Activated CD4-positive, alpha-beta T cell treated with anti-CD3 and anti-CD28 coated beads, Interleukin-2, amount 10 ng/mL, durations not matched to agents 7 days and 5 days (primary cell): ENCODE measurements around the gene WDR37. TPM values are rescaled to one million over a fixed set of nuclear protein-coding genes. Genes with fewer than 3 reads are reported as not detected.

Source experiments
- CTCF ChIA-PET: fragments of 350-600 bp; sonication (Branson Sonifier 250); formaldehyde crosslinking; loops from one replicate; lab custom pipeline; 2021; ENCODE audit warnings: antibody characterized with exemption; lab: Charles Lee
- POLR2A ChIA-PET: fragments of 350-600 bp; sonication (Branson Sonifier 250); formaldehyde crosslinking; loops from one replicate; lab custom pipeline; 2021; ENCODE audit warnings: antibody characterized with exemption; lab: Charles Lee
- DNase-seq: peaks from one replicate; pipeline ENCODE4 v3.0.0-alpha.2; 2020
- H3K27ac Mint-ChIP-seq: one replicate; pipeline ENCODE4 v1.8.0; 2021; ENCODE audit warnings: mild to moderate bottlenecking, moderate library complexity, mixed read lengths
- H3K27me3 Mint-ChIP-seq: one replicate; pipeline ENCODE4 v1.8.0; 2021; ENCODE audit warnings: mixed read lengths
- H3K36me3 Mint-ChIP-seq: one replicate; pipeline ENCODE4 v1.8.0; 2021; ENCODE audit warnings: low read depth, mixed read lengths
- H3K4me1 Mint-ChIP-seq: one replicate; pipeline ENCODE4 v1.8.0; 2021; ENCODE audit warnings: mixed read lengths
- H3K4me3 Mint-ChIP-seq: one replicate; pipeline ENCODE4 v1.8.0; 2021; ENCODE audit warnings: mild to moderate bottlenecking, moderate library complexity, mixed read lengths
- H3K9me3 Mint-ChIP-seq: one replicate; pipeline ENCODE4 v1.8.0; 2021; ENCODE audit warnings: mixed read lengths
- total RNA-seq, 2 experiments: library from RNA; stranded (reverse); gene quantifications; one replicate each; pipeline ENCODE4 v1.2.3, GENCODE V29; 2021

WDR37 gene
- total RNA-seq, 2 experiments from 2014 or later: 31.9 to 35.0 TPM

DNA sequence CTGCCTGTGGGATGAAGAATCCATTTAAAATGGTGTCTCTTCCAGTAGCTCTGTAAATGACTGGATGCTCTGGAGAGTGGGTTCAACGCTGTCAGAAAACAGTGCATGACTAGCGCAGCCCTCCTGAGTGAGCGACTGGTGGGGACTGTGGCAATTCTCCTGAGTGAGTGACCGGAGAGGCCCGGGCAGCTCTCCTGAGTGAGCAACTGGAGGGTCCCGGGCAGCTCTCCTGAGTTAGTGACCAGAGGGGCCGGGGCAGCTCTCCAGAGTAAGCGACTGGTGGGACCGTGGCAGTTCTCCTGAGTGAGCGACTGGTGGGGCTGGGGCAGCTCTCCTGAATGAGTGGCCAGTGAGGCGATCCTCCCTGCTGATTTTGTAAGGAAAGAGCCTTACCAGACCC, 85.5 kb downstream of the WDR37 start:
- Mint-ChIP-seq H3K27ac (no peak overlapping the region), H3K36me3 (no peaks in the 10 kb centered on the region), H3K9me3 (peaks cover 19% of the 10 kb centered on the region), H3K27me3 (peaks cover 49% of the 10 kb centered on the region), H3K4me1 (no peaks in the 10 kb centered on the region), H3K4me3 (no peak overlapping the region)
- ChIA-PET CTCF (no interaction called here), POLR2A (interaction anchor here (0.7 kb wide), 1 partner anchor 32 kb away, joined by 3 read pairs; no protein-coding TSS in a partner anchor)
- no peak for DNase-seq

DNA sequence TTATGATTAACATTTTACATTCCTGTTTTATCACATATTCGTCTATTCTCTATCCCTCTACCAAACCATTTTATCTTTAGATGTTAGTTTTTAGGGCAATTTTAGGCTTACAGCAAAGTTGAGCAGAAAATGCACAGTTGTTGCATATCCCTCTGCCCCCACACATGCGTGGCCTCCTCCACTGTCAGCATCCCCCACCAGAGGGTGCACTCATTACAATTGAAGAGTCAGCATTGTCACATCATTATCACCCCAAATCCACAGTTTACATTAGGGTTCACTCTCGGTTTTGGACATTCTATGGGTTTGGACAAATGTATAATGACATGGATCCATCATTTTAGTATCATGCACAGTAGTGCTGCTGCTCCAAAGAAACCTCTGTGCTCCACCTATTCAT, 86.4 kb downstream of the WDR37 start:
- POLR2A ChIA-PET: interaction anchor here (0.7 kb wide), 1 partner anchor 32 kb away, joined by 3 read pairs; no protein-coding TSS in a partner anchor
- CTCF ChIA-PET: interaction anchor here (0.7 kb wide), 1 partner anchor 118 kb away, joined by 4 read pairs; no protein-coding TSS in a partner anchor
- peaks cover 24% of the 10 kb centered on the region for H3K9me3 Mint-ChIP-seq
- no peak overlapping the region for H3K27ac Mint-ChIP-seq
- no peak overlapping the region for H3K4me3 Mint-ChIP-seq
- peaks cover 54% of the 10 kb centered on the region for H3K27me3 Mint-ChIP-seq
- H3K4me1 Mint-ChIP-seq: no peaks in the 10 kb centered on the region
- peak; percentile 39 for DNase-seq
- peaks cover 2% of the 10 kb centered on the region for H3K36me3 Mint-ChIP-seq

DNA sequence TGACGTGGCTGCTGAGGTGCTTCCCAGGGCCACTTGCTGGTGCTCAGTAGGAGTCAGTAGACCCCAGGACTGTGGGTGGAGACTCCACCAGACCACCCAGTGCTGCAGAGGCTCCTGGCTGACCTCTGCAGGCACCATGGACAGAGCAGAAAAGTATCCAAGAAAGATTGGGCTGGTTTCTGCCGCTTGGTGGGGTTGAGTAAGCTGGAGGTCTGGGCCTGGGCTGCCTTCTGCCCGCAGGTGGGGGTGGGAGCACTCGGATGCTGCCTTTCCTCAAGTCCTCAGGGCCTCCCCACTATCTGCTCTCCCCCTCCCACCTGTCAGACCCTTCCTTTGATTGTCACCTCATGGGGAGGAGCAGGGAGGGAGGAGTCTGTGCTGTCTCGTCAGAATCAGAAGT, 91.6 kb downstream of the WDR37 start:
- CTCF ChIA-PET: no interaction called here
- Mint-ChIP-seq H3K9me3 (peaks cover 9% of the 10 kb centered on the region), H3K27me3 (peaks cover 21% of the 10 kb centered on the region), H3K27ac (no peak overlapping the region), H3K4me1 (peaks cover 7% of the 10 kb centered on the region), H3K4me3 (no peak overlapping the region), H3K36me3 (peaks cover 2% of the 10 kb centered on the region)
- POLR2A ChIA-PET: no interaction called here
- DNase-seq: no peak

DNA sequence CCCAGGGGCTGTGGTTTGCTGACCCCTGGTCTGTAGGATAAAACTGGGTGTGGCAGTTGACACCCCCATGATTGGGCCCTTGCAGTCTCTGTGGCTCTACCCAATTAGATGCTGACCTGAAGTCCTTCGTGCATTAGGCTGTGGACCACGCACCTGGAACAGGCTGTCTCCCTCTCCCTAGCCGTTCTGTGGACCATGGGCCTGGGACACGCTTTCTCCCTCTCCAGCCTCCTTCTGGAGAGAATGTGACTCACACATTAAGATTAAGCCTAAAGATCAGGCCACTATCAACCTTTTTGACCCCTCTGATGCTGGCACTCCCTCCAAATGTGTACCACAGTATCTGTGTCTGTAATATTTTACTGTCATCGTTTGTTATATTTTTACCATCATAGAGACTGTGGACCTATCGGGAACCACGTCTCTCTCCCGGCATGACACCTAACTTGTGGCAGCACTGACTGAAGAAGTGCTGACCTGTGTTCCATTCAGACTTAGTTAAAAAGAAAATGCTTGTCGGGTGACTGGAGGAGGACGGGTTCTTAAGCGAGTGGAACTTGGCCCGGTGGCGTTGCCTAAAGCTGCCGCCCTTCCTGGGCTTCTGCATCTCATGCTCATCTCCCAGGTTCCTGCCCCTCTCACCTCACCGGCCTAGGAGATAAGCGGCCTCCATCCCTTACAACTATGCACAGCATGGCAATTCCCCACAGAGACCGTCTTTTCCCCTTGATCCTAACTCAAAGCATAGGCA, 92.8 kb downstream of the WDR37 start:
- Mint-ChIP-seq H3K9me3 (peaks cover 9% of the 10 kb centered on the region), H3K36me3 (peaks cover 2% of the 10 kb centered on the region), H3K27me3 (peaks cover 12% of the 10 kb centered on the region), H3K4me1 (peaks cover 9% of the 10 kb centered on the region), H3K27ac (no peak overlapping the region), H3K4me3 (no peak overlapping the region)
- CTCF ChIA-PET: no interaction called here
- no peak for DNase-seq
- POLR2A ChIA-PET: no interaction called here

DNA sequence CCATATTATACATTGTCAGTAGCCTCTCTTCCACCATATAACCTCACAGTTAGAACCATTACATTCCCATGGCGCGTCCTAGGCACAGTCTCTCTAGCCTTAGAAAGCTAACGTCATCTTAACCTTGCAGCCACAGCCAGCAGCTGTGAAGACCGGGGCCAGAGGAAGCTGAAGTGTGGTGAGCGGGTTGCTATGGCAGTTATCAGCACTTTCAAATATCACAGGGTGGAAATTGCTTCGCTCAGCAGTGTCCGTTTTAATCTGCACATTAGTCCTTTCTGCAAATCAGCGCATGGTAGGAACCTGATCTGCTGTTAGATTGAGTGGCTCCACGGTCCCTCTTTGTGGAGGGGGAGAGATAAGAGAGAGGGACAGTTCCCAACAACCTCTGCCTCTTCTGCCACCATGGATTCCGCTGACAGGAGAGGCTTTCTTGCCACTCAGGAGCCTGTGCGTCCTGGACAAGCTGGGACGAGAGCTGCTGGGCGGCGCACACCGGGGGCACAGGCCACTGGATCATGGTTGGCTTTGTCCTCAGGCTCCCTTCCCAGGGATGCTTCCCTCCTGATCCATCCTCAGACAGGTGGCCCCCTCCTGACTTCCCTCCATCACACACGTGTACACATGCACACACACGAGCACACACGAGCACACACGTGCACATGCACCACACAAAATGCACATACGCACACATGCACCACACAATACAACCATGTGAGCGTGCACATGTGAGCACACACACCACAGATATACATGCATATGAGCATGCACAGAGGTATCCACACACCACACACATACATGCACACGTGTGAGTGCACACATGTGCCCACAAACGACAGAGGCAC, 93.8 kb downstream of the WDR37 start:
- DNase-seq: peak; percentile 35
- Mint-ChIP-seq H3K36me3 (peaks cover 2% of the 10 kb centered on the region), H3K4me1 (peaks cover 10% of the 10 kb centered on the region), H3K4me3 (no peak overlapping the region), H3K27me3 (peaks cover 5% of the 10 kb centered on the region), H3K27ac (peak overlapping the region; percentile 46), H3K9me3 (peaks cover 6% of the 10 kb centered on the region)
- ChIA-PET POLR2A (no interaction called here), CTCF (no interaction called here)

DNA sequence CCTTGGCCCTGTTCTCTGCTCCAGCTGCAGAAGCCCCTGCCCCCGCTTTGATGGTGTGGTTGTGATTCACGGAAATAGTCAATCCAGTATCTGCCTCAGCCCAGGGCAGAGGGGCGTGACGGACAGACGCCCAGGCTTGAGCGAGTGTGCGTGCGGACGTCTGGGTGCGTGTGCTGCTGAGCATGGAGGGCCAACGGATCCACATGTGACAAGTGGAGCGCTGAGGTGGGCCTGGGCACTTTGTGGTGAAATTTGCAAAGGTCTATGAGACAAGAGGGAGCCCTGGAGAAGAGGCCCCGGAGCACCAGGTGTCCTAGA, 94.4 kb downstream of the WDR37 start:
- ChIA-PET POLR2A (no interaction called here), CTCF (no interaction called here)
- Mint-ChIP-seq H3K9me3 (peaks cover 6% of the 10 kb centered on the region), H3K27ac (peak overlapping the region; percentile 46), H3K27me3 (peaks cover 5% of the 10 kb centered on the region), H3K4me3 (no peak overlapping the region), H3K36me3 (peaks cover 2% of the 10 kb centered on the region), H3K4me1 (peaks cover 10% of the 10 kb centered on the region)
- no peak for DNase-seq

DNA sequence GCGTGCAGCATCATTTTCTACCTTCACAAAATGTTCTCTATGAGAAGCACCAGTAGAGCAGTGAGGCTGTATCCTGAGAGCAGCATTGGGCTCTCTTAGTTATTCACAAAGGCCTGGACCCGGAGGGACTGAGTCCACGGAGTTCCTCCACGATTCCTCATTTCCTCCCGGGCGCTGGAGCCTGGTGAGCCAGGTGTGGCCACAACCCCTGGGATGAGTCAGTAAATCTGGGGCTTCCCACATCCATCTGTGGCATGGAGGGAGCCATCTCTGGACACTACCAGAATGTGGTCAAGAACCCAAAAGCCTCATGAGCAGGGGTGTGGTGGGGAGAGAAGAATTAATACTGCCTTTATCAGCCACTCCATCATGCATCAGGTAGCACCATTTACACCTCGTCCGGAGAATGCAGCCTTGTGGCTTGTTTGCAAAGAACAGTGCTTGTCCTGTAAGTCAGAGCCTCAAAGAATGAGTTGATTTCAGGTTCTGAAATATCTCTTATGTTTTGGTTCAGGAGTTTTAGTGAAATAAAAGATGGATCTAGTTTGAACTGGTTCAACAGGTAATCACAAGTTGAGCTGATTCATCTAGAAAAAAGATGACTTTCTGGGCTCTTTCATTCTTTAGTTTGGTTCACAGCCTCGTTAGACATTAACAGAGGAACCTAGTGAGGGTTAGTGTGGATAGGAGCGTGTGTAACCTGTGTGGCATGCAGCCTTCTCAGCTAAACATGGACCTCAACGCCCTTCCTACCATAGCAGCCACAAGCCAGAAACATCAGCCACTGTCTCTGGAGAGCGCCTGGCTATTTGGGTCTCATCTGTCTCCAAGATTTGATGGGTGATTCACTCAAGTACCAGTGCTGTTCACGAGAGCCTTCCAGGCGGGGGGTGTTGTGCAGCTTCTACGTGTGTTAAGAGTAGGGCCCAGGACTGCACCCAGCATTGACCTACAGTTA, 95.2 kb downstream of the WDR37 start:
- H3K27ac Mint-ChIP-seq: no peak overlapping the region
- CTCF ChIA-PET: no interaction called here
- POLR2A ChIA-PET: no interaction called here
- DNase-seq: no peak
- peaks cover 5% of the 10 kb centered on the region for H3K27me3 Mint-ChIP-seq
- H3K36me3 Mint-ChIP-seq: peaks cover 2% of the 10 kb centered on the region
- peaks cover 10% of the 10 kb centered on the region for H3K4me1 Mint-ChIP-seq
- H3K9me3 Mint-ChIP-seq: peaks cover 6% of the 10 kb centered on the region
- H3K4me3 Mint-ChIP-seq: no peak overlapping the region

DNA sequence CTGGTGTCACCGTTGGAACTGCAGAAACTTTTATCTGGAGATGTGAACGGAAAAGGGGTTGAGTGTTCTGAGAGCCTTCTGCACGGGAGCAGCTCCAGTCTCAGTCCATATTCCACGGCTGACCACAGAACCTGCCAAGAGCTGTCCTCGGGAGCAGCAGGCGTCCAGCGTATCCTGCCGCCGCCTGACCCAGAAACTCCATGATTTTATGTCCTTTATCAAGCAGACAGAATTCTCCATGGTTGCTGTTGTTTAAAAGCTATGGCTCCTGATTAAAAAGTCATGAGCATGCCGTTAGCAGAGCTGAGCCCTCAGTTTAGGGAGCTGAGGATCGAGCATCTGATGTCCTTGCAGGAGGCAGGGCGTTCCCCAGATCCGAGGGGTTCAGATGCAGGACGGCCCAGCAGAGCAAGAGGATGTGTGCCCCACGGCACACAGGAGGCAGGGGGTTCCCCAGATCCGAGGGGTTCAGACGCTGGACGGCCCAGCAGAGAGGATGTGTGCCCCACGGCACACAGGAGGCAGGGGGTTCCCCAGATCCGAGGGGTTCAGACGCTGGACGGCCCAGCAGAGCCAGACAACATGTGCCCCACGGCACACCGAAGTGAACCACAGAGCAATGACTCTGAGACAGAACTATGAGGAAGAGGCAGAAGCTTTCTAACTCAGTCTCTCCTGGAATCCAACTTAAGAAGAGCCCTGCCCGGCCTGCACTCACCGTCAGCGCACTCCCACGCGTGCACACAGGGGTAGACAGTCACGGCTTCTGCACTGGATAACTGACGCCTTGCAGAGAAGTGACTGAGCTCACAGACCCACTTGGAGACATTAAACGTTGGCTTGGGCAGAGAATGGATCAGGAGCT, 96.4 kb downstream of the WDR37 start:
- Mint-ChIP-seq H3K9me3 (no peaks in the 10 kb centered on the region), H3K27me3 (no peaks in the 10 kb centered on the region), H3K36me3 (no peaks in the 10 kb centered on the region), H3K27ac (no peak overlapping the region), H3K4me1 (peaks cover 10% of the 10 kb centered on the region), H3K4me3 (no peak overlapping the region)
- DNase-seq: no peak
- ChIA-PET CTCF (no interaction called here), POLR2A (no interaction called here)

DNA sequence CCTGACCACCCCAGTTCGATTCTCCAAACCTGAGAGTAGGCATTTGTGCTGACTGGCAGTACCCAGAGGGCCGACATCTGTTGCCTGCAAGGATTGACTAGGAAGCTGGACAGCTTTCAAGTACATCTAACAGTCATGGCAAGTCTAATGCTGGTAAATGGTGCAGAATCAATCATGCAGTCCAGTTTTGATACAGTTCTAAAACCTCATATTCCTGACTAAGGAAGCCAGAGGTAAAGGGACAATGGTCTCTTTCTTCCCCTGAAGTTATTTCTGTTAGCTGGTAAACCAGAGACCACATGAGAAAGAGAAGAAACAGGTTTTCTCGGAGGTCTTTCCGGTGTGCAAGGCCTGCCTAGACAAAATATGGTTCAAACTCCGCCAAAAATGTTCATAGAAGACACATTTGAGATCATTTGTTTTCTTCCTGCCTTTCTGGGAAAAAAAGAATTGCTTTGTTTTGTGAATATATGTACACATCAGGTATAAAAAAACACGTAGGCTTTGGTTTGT, 97.1 kb downstream of the WDR37 start:
- POLR2A ChIA-PET: no interaction called here
- Mint-ChIP-seq H3K9me3 (no peaks in the 10 kb centered on the region), H3K27me3 (no peaks in the 10 kb centered on the region), H3K4me1 (peaks cover 10% of the 10 kb centered on the region), H3K4me3 (no peak overlapping the region), H3K36me3 (no peaks in the 10 kb centered on the region), H3K27ac (no peak overlapping the region)
- CTCF ChIA-PET: no interaction called here
- DNase-seq: no peak

DNA sequence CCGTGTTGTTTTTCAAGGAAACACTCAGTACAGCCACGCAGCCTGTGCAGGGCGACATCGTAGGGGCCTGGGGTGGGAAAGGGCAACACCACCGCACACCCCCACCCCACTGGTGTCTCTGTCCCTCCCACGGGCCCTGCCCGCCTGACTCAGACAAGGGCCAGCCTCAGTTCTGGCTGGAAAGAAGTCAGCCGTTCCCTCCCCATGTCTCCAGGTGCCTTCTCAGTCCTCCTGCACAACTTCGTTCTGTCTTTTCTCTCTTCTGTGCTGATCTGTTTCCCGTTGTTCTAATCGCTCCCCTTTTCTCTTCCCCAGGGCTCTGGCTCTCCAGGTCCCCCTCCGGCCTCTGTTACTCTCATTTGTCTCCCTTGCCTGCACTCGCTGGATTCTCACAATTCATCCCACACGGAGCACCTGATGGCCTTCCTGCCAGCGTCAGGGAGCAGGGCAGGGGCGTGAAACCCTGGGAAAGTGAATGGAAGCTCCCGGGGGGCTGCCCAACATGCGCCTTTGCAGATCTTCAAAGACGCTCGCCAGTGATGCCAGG, 97.7 kb downstream of the WDR37 start:
- no peaks in the 10 kb centered on the region for H3K36me3 Mint-ChIP-seq
- H3K27me3 Mint-ChIP-seq: no peaks in the 10 kb centered on the region
- no peak overlapping the region for H3K4me3 Mint-ChIP-seq
- H3K4me1 Mint-ChIP-seq: peaks cover 10% of the 10 kb centered on the region
- no peak overlapping the region for H3K27ac Mint-ChIP-seq
- POLR2A ChIA-PET: no interaction called here
- DNase-seq: no peak
- CTCF ChIA-PET: no interaction called here
- no peaks in the 10 kb centered on the region for H3K9me3 Mint-ChIP-seq

DNA sequence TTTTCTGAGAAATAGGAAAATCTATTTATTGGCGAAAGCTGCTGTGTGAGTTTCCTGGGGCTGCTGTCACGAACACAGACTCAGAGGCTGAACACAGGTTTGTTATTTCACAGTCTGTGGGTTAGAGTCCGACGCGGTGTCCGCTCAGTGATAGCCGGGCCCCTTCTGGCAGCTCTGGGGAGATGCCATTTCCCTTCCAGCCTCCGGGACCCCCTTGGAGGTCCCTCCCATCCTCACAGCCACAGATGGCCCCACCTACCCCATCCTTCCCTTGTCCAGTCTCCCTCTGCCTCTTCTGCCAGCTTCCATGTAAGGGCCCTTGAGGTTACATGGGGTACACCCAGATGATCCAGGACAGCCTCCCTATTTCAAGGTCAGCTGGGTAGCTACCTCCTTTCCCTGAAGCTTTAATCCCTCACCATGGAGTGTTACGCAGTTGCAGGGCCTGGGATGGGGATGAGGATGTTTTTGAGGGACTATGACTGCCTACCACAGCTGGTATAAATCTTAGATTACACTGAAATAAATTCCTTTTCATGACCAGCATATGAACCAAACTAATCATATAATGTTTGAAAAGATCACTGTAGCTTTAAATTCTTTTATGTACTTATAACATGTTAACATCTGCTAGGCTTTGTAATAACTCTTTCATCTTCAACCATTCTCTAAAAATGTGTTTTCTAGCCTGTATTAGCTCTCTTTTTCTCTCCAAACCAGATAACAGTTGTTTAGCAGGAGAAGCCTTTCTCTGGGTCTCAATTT, 98.5 kb downstream of the WDR37 start:
- Mint-ChIP-seq H3K36me3 (no peaks in the 10 kb centered on the region), H3K27me3 (no peaks in the 10 kb centered on the region), H3K9me3 (no peaks in the 10 kb centered on the region), H3K4me3 (no peak overlapping the region), H3K4me1 (peaks cover 6% of the 10 kb centered on the region), H3K27ac (no peak overlapping the region)
- ChIA-PET CTCF (no interaction called here), POLR2A (no interaction called here)
- no peak for DNase-seq
